GM12801 (cell line): ENCODE data around the gene ZBED1.

Source experiments
- TF ChIP-seq, protein P1 (sequence below): IDR thresholded peaks from one replicate; pipeline ENCODE4 v1.5.1; 2011; ENCODE audit warnings: control low read depth; ENCODE audit not compliant: insufficient read length; ENCODE audit errors: extremely low read depth

ZBED1 gene

DNA sequence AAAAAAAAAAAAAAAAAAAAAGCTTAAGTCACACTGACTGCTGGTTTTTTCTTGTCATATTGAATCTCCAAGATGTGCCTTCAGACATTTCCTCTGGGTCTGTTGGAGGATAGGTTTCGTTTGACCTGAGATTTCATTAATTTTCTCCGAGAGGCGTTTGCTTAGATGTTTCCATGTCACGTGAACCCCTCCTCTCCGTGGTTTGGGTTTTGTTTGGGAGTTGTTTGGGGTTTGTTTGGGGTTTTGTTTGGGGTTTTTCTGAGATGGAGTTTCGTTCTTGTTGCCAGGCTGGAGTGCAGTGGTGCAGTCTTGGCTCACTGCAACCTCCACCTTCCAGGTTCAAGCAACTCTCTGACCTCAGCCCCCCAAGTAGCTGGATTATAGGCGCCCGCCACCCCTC lies 40.8 kb upstream of the ZBED1 start:
- TF ChIP-seq, protein P1, sequence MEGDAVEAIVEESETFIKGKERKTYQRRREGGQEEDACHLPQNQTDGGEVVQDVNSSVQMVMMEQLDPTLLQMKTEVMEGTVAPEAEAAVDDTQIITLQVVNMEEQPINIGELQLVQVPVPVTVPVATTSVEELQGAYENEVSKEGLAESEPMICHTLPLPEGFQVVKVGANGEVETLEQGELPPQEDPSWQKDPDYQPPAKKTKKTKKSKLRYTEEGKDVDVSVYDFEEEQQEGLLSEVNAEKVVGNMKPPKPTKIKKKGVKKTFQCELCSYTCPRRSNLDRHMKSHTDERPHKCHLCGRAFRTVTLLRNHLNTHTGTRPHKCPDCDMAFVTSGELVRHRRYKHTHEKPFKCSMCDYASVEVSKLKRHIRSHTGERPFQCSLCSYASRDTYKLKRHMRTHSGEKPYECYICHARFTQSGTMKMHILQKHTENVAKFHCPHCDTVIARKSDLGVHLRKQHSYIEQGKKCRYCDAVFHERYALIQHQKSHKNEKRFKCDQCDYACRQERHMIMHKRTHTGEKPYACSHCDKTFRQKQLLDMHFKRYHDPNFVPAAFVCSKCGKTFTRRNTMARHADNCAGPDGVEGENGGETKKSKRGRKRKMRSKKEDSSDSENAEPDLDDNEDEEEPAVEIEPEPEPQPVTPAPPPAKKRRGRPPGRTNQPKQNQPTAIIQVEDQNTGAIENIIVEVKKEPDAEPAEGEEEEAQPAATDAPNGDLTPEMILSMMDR, result no peak

DNA sequence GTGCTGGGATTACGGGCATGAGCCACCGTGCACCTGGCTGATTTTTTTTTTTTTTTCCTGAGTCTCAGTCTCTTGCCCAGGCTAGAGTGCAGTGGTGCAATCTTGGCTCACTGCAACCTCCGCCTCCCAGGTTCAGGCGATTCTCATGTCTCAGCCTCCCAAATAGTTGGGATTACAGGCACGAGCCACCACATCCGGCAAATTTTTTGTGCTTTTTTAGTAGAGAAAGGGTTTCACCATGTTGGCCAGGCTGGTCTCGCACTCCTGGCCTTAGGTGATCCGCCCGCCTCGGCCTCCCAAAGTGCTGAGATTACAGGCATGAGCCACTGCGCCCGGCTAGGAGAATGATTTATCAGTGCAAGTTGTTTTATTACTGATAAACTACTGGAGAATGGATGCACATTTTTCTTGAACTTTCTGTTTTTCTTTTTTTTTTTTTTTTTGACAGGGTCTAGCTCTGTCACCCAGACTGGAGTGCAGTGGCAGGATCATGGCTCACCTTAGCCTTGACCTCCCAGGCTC lies 39.7 kb upstream of the ZBED1 start:
- TF ChIP-seq, protein P1, result no peak

DNA sequence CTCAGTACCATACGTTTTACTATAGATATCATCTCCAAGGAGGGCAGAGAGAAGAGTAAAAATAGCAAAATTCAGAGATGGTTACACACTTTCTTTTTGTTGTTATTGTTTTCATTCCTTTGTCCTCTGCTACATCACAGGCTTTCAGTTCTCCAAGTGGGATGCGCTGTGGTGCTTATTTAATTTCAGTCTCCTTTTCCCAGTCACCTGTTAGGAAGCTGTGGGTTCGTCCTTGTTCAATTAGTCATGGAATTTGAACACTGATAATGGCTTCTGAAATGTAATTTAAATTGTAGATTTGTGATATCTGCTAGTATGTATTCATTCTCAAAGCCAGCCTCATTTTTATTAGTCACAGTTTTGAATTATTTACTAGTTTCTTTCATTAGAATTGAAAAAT lies 38.8 kb upstream of the ZBED1 start:
- TF ChIP-seq, protein P1, result no peak

DNA sequence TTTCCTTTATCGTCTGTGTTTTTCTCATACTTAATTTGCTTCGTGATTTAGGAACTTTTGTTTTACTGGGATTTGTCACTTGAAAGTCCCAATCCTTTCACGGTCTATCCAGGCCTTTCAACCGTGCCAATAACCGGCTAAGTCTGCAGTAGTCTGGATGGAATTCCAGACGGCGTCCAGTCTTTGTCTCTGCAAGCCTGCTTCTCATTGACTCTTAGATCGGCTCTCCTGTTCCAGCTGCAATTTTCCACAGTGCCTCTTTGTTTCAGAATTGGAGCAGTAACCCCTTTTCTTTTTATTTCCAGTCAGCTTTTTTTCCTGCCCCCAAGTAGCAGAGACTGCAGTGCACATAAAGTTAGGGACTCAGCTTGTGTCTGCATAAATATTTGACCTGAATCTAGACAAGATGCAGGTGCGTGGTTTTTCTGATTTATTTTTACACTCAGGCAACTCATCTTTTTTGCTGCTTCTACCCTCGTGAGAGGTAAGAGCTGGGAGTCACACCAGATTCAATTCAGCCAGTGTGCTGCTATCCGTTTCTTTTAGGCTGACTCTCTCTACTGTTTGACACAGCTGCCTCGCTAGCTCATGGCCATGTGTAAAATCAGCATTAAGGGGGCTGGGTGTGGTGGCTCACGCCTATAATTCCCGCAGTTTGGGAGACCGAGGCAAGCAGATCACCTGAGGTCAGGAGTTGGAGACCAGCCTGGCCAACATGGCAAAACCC lies 37.4 kb upstream of the ZBED1 start:
- TF ChIP-seq, protein P1, result no peak

DNA sequence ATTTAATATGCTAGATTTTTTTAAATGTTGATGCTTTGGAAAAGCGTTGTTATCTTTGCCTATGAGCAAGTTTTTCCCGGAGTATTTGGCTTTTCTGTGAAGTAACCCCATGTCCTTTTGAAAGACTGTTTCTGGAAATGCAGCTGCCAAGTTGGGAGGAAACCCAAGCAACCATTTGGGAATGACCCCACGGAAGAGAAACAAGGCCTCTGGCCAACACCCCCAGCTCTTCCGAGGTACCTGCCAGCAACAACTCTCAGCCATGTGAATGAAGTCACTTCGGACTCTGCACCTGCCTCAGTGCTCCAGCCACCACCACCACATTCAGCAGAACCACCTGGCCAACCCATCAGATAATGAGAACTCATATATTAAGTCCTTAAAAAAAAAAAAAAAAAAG lies 36.2 kb upstream of the ZBED1 start:
- TF ChIP-seq, protein P1, result no peak

DNA sequence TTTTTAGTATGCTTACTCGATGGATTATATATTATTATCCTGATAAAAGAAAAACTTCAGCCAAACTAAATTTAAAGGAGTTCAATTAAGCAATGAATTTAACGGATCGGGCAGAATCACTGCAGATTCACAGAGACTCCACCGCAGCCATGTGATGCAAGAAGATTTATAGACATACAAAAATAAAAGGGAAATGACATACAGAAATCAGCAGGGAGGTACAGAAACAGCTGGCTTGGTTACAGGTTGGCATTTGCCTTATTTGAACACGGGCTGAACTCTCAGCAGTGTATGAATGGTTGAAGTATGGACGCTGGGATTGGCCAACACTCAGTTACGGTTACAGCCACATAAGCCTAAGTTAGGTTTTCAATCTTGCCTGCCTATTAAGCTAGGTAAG lies 35.4 kb upstream of the ZBED1 start:
- TF ChIP-seq, protein P1, result no peak

DNA sequence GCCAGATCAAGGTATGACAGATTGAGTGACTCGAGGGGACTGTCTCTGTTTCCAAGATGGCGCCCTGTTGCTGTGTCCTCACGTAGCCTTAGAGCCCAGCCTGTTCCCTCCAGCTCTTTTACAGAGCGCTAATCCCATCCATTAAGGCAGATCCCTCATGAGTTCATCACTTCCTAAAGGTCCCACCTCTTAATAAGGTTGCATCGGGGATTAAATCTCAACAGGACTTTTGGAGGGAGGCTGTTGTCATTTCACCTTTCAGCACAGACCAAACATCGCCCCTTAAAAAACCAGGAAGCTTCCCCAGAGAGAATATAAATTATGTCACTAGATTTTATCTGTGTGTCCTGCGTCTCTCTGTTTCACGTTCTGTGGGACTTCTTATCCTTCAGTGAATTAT lies 32.6 kb upstream of the ZBED1 start:
- TF ChIP-seq, protein P1, result no peak
